SKM-1 (cell line): ENCODE results near the gene ARID3B.
A peak's percentile ranks its signal among the peaks of the same experiment; 100 is the strongest.
"Not testable (repeated sequence)": the region's sequence is repeated elsewhere in the genome, so short reads cannot be mapped to it uniquely, and the experiment has no call there.

Experiments
- DNase-seq: peaks from one replicate; lab custom pipeline; 2025; ENCODE audit not compliant: unreplicated experiment; lab: John Stamatoyannopoulos, UW

ARID3B gene

GRCh38 chr15:74618841-74619596, 78.0 kb downstream of the ARID3B start:
- DNase-seq, result no peak

- DNase-seq, result no peak
Measured at GRCh38 chr15:74619916-74620635, 79.1 kb downstream of the ARID3B start.

GRCh38 chr15:74620636-74621545, 79.9 kb downstream of the ARID3B start:
- peak; percentile 77 for DNase-seq

DNA sequence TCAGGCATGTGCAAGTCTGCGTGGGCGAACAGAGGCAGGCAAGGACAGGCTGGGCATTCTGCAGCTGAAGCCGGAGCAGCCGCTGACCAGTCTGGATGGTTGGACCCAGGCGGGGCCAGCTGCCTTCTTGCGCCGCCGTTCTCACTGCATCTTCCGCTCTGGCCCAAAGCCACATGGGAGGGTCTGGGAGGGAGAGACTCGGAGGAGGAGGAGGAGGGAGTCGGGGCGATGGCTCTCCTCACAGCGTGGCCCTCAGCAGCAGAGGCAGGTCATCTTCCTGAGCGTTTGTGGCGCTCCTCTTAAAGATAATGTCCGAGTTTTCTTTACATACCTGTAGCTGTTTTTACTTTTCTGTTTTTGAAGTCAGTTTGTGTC, 80.5 kb downstream of the ARID3B start:
- no peak for DNase-seq

- no peak for DNase-seq
Measured at GRCh38 chr15:74621936-74622335, 80.9 kb downstream of the ARID3B start.

DNA sequence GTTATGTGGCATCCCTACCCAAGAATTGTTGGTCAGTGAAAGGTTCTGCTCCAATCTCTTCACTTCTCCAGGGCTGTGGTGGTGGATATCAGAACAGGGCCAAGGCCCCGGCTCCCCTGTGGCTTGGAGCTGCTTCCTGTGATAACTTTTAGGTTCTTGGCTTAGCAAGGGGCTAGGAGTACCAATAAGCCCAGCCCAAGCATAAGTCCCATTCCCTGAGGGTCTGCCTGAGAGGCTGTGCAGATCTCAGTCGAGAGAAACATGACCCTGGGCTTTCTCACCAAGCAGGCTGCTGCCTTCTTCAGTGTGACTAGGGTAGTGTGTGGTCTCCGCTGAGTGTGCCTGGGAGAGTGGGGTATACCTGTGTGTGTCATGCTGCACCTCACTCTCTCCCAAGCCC, 81.7 kb downstream of the ARID3B start:
- DNase-seq, result no peak

DNA sequence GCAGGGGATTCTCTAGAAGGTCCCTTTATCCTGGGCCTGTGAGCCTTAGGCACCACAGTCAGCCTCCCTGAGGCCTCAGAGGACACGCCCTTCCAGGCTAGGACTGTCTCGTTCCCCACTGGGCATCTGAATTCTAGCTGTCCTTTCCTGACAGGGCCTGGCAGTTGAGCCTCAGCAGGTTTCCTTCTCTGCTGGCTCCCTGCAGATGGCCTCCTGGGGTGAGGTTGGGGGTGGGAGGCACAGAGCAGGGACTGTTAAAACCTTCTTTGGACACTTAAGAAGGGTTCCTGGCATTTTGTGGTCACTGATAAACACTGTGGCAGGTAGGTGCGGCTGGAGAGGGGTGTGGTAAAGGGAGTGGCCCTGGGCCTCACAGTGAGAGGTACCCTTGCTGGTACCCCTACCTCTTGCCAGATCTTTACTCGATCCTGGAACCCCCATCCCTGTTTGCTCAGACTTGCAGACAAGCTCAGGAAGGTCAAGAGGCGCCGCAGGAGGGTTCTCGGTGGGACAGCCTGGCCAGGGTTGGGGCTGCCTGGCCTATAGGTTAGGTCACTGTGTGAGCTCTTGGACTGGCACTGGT, 83.1 kb downstream of the ARID3B start:
- DNase-seq, result no peak

- DNase-seq, result no peak
Measured at GRCh38 chr15:74625693-74626092, 84.7 kb downstream of the ARID3B start.

DNA sequence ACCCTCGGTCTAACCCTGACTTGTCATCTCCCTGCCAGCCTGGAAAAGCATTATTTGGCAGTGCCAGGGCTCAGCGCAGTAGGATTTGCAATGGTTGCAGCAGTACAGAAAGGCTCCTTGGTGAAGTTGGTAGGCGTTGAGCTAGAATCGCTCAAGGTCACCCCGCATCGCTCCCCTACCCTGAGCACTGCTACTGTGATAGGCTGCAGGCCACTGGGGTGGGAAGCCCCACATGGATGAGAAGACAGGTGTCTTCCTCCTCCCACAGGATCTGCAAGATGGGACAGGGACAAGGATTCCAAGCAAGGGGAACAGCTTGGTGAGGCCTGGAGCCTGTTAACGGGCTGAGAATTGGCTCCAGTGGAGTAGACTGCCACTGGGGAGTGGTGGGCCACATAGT, 85.3 kb downstream of the ARID3B start:
- no peak for DNase-seq

DNA sequence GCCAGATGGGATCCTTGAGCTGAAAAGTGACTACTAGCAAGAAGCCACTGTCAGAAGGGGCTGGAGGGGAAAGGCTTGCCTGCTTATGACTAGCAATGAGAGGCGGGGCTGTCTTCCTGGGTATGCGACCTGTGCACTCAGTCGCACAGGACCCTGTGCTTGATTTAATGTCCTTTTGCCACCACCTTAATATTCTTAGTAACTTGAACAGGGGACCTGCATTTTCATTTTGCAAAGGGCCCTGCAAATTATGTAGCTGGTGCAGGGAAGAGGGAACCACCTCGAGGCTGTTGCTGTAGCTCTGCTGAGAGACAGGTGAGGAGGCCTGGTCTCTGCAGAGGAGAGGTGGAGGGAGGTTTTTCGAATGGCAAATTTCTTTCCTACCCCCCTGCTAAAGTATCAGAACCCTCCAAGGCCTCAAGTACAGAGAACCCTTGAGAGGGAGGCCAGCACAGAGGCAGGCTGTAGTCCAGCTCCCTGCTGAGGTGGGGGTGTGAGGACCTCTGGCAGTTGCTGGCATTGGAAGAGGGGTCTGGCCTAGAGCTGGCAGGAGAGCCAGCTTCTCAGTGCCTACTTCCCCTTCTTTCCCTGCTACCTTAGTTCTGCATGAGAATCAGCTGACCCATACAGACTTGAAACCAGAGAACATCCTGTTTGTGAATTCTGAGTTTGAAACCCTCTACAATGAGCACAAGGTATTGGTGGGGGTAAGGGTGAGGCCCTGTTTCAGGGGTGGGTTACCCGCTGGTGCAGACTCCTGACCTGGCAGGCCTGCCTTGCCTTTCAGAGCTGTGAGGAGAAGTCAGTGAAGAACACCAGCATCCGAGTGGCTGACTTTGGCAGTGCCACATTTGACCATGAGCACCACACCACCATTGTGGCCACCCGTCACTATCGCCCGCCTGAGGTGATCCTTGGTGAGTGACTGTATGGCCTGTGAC, 86.0 kb downstream of the ARID3B start:
- DNase-seq, result no peak

GRCh38 chr15:74627766-74628165, 86.7 kb downstream of the ARID3B start:
- DNase-seq, result no peak

DNA sequence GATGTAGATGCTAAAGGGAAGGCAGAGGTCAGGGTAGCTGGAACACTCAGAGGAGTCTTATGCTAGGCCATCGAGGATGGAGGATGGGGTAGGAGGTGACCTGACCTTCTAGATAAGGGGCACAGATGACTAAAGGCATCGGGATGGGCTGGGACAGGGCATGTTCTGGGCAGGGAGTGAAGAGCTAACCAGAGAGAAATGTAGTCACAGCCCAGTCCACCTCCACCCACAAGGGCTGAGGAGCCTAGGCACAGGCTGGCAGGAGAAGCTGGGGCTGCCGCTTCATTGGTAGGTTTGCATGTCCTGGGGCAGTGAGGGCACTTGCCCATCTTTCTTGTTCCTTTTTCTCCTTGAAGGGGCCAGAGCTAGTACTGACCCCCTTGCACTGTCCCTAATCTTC, 87.2 kb downstream of the ARID3B start:
- DNase-seq, result no peak

GRCh38 chr15:74628949-74629348, 87.9 kb downstream of the ARID3B start:
- DNase-seq, result no peak

DNA sequence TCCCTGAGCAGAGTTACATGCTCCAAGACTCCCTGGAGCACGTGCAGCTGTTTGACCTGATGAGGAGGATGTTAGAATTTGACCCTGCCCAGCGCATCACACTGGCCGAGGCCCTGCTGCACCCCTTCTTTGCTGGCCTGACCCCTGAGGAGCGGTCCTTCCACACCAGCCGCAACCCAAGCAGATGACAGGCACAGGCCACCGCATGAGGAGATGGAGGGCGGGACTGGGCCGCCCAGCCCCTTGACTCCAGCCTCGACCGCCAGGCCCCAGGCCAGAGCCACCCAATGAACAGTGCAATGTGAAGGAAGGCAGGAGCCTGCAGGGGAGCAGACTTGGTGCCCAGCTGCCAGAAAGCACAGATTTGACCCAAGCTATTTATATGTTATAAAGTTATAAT, 88.7 kb downstream of the ARID3B start:
- not testable (repeated sequence) for DNase-seq

GRCh38 chr15:74630284-74631086, 89.5 kb downstream of the ARID3B start:
- DNase-seq, result no peak

DNA sequence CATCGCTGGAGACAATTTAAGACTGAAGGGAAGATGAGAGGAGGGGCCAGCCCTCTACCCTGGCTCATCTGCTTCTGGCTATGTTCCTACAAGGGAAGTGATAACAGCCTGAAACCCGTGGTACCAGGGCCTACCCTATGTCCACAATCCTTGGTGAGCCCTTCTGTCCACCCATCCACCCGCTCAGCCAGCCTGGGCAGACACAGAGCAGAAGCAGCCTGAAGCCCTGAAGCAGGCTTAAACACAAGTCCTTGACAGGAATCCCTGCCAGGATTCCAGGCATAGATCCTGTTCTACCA, 90.0 kb downstream of the ARID3B start:
- no peak for DNase-seq

GRCh38 chr15:74631408-74631807, 90.4 kb downstream of the ARID3B start:
- DNase-seq, result no peak

DNA sequence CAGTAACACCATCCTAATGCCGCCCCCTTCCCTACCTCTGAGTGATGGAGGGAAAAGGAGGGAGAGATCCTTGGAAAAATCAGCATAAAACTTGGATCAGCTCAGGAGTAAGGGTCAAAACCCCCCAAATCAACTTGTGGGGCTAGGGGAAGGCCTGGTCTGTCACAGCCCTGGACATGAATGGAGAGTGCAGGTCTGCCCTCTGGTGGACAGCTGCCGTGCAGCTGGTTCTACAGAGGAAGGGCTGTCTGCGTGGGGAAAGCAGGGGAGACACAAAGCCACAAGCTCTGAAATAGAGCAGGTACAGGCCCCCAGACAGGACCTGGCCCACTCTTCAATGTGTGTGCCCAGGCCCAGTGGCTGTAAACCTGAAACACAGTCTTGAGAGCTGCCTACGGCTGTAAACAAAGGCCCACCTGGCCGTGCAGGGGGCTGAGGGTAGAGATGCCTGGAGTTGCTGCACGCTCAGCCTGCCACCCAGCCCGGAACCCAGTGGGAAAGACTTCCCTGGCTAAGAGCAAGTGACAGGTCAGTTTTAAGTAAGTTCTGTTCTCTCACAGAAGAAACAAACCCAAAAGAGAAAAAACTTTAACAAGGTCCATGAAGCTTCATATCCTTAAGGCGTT, 91.0 kb downstream of the ARID3B start:
- peak; percentile 9 for DNase-seq

DNA sequence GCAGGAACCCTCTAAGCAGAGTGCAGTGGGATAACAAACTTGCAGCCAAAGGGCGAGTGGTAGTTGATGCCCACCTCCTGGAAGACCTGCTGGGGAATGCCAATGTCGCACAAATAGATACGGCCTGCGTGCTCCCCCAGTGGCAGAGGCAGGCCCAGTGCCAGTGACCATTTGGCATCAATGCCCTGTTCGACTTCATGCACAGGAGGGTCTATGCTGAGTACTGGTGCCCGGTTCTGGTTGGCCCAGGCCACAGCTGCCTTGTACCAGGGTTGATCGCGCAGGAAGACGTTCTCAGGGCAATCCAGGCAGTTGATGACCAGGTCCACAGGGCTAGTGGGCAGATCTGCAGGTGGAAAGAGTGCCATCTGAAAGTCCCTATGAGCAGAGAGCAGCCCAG, 91.6 kb downstream of the ARID3B start:
- DNase-seq, result no peak
